Skeletal muscle cell (primary cell): ENCODE results near the gene TBC1D4.

Experiments used
- DNase-seq: peaks from one replicate; pipeline ENCODE4 v3.0.0-alpha.2; 2010; ENCODE audit warnings: low read depth
- H3K4me3 ChIP-seq: 2 replicates; pipeline ENCODE4 v1.5.1; 2011; ENCODE audit warnings: low read depth, mild to moderate bottlenecking, control low read depth, low read length, moderate library complexity

TBC1D4 gene

DNA sequence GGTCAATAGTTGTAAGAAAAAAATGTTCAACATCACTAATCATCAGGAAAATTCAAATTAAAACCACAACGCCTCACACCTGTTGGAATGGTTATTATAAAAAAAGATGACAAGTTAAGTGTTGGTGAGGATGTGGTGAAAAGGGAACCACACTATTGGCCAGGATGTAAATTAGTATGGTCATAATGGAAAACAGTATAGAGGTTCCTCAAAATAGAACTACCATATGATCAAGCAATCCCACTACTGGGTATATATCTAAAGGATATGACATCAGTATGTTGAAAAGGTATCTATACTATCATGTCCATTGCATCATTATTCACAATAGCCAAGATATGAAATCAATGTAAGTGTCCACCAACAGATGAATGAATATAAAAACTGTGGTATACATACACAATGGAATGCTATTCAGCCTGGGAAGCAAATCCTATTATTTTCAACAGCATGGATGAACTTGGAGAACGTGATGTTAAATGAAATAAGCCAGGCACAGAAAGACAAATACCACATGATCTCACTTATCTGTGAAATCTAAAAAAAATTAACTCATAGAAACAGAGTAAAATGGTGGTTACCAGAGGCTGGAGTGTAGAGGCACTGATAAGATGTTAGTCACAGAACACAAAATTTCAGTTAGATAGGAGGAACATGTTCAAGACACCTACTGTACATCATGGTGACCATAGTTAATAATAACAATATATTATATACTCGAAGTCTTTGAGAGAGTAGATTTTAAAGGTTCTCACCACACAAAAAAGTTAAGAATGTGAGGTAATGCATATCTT is 56.6 kb downstream of the TBC1D4 start:
- no peak overlapping the region for H3K4me3 ChIP-seq
- DNase-seq, result no peak

DNA sequence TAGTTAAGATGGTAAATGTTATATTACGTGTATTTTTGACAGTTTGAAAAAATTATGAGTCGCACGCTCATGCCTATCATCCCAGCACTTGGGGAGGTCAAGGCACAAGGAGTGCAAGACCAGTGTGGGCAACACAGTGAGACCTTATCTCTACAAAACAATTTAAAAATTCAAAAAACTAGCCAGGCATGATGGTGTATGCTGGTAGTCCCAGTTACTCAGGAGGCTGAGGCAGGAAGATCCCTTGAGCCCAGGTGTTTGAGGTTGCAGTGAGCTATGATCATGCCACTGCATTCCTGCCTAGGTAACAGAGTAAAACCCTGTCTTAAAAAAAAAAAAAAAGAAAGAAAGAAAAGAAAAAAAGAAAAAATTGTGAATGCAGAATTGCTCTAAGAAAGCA is 58.0 kb downstream of the TBC1D4 start:
- no peak for DNase-seq
- no peak overlapping the region for H3K4me3 ChIP-seq

DNA sequence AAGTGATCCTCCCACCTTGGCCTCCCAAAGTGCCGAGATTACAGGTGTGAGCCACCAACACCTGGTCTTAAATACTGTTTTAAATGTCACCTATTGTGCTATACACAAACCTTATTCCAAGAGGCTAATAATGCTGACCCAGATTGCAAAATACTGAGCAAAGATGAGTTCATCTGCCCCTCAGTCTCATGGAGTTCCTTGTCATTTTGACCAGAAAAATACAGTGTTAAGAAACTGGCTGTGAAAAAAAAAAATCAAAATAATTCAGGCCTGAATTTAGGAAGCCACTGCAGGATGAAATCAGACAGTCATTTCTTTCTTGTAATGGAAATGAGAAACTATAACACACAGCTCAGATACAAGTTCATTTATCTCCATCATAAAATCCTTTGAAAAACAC is 59.9 kb downstream of the TBC1D4 start:
- no peak for DNase-seq
- H3K4me3 ChIP-seq, result no peak overlapping the region

DNA sequence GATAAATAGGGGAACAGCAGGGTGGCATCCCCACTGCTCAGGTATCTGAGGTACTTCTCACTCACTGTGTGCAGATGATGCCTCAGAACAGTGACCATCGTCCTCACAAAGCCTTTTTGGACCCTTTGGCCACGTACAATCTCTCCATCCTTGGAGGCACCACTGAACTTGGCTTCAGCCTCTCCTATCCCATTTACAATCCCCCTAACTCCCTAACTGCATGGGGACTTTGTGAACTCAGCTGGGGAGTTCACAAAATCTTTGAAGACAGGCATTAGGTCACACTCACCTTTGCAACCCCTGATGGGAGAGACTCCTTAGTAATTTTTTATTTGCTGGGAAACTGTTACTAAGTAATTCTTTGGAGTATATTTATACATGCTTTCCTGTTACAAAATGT is 60.8 kb downstream of the TBC1D4 start:
- H3K4me3 ChIP-seq, result no peak overlapping the region
- DNase-seq, result no peak

DNA sequence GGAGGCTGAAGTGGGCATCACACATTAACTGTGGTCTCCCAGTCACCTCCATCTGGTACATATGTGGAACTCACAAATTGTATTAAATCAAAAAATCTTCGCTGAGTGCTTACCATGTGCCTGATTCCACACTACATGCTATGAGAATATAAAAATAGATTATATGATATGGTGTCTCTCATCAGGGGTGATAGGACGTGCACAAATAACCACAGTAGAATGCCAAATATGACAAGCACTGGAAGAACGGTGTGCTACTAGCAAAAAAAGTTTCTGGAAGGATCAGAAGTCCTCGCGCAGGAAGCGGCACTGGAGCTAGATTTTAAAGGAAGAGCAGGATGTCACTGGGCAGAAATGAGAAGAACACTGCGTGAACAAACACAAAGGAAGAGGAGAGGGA is 62.3 kb downstream of the TBC1D4 start:
- H3K4me3 ChIP-seq, result no peak overlapping the region
- no peak for DNase-seq

DNA sequence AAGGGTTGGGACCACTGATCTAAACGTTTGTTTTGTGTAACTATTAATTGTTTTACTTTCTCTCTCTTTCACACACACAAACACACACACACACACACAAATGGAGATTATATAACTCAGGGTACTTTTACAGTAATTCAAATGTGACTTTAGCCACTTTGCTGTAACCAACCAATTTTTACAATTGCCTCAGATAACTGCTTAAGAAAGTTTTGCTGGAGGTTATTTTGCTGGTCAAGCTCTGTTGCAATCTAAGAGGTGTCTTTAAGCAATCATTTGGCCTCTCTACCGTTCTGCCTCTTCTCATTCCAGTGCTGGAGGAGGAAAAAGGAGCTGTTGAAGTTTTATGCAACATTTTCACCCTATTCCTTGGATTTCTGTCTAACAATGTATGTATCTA is 63.0 kb downstream of the TBC1D4 start:
- H3K4me3 ChIP-seq, result no peak overlapping the region
- DNase-seq, result no peak

DNA sequence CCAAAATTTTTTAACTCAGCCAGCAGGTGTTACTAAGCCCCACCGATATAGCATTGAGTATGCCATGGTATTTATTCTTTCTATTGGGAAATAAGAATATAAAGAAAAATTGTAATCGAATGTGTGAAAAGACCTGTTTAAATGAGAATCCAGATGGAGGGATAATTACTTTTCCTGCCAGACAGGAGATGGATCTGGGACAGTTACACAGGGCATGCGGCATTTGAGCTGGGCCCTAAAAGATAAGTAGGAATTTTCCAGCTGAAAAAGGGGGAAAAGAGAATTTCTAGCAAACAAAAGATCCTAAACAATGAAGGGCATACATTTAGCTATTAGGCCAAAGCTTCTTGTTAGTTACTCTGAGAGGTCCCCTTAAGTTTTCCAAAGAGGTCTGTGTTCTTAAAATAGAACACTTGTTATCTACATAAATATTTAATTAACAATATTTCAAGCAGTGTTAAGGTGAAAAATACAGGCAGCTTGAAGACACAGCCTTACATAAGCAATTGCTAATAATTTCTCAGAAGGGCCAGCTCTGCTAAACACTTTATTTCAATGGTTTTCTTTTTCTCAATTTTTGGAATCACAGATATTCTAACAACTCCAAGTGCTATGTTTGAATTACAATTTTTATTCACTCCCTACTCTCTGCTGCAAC is 63.7 kb downstream of the TBC1D4 start:
- no peak for DNase-seq
- no peak overlapping the region for H3K4me3 ChIP-seq

DNA sequence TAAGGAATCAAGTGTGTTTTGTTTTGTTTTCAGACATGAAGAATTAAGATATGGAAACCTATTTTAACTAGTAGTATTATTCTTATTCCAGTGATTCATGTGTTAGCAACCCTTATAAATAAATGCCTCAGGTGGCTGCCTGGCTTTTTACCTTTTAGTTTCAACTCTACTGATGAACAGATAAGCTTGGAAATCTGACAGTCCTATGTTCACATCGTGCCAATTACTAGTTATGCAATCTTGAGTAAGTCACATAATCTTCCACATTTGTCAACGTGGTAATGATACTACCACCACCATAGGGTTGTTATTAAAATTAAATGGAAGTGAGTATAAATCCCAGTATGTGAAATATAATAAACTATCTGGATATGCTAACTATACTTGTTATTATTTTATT is 64.3 kb downstream of the TBC1D4 start:
- H3K4me3 ChIP-seq, result no peak overlapping the region
- DNase-seq, result no peak

DNA sequence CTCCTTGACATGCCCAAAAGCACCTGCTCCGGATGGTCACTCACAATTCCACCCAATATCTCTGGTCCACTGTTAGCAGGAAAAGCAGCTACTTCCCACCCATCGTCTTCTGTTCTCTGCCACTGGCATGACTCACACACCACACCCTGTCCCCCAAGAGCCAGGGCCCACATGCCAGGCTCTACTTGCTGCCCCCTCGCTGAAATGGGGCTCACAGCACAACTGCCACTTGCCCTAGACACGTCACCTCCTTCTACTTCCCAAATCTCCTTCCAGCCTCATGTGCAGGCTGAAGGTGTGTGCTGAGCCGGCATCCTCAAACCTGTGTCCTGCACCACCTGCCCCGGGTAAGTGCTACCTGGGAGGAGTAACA is 65.0 kb downstream of the TBC1D4 start:
- H3K4me3 ChIP-seq, result no peak overlapping the region
- no peak for DNase-seq

DNA sequence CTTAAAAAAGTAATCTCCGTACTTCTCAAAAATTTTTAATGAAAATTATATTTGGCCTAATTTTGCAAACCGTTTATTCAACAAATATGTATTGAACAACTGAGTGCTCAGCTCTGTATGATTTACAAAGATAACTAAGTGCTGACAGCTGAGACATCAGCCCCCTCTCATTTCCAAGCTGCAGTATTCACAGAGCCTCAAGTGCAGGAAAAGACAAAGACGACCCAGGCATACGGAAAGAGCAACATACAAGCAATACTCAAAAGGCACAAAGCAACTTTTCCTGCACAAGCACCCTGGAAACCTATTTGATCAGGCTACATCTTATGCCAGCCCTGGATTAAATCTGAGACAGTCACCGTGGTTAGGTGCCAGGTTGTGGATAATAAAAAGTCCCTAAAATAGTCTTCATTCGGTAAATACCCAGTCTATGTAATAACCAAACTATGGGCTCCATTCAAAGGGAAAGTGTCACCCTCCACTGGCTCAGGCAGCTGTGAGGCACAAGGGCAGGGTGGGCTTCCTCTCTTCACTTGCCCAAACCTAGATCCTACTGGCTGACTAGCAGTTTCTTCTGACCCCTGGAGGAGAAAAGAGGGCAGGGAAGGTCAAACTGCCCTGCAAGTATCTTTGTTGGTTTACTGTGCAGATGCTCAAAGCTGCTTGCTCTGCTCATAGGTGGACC is 65.5 kb downstream of the TBC1D4 start:
- DNase-seq, result no peak
- H3K4me3 ChIP-seq, result no peak overlapping the region

DNA sequence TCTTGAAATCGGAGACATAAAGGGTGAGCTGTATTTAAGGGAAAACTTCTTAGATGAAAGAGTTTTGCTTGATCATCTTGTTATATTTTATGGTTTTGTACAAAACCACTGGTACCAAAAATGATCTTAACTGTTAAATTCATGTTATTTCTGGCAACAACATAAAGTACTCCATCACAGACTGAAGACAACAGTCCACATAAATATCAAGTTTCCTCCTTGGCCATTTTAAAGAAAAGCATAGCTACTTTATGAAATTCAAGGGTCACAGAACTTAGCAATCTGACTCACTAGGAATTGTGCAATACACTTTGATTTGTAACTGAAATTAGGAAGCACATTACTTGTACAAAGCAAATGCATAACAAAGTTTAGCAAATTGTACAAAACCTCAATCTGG is 66.3 kb downstream of the TBC1D4 start:
- DNase-seq, result peak; percentile 85

DNA sequence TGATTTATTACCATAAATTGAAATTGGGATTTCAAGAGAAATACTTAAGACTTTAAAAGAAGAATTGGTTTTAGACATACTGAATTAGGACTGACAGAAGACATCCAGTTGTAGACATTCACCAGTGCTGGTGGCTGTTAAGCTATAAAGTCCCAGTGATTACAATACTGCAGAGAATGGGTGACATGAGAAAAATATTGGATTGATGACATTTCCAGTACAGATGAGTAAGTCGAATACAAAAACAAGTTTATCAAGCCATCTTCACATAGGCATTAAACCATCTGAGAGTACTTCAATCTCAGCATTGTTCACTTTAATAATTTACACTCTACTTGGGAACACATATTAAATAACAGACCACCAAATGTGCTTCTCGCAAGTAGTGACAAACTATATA is 66.8 kb downstream of the TBC1D4 start:
- no peak for DNase-seq

More for the DNA sequence above, 66.3 kb downstream of the TBC1D4 start:
- no peak overlapping the region for H3K4me3 ChIP-seq

DNA sequence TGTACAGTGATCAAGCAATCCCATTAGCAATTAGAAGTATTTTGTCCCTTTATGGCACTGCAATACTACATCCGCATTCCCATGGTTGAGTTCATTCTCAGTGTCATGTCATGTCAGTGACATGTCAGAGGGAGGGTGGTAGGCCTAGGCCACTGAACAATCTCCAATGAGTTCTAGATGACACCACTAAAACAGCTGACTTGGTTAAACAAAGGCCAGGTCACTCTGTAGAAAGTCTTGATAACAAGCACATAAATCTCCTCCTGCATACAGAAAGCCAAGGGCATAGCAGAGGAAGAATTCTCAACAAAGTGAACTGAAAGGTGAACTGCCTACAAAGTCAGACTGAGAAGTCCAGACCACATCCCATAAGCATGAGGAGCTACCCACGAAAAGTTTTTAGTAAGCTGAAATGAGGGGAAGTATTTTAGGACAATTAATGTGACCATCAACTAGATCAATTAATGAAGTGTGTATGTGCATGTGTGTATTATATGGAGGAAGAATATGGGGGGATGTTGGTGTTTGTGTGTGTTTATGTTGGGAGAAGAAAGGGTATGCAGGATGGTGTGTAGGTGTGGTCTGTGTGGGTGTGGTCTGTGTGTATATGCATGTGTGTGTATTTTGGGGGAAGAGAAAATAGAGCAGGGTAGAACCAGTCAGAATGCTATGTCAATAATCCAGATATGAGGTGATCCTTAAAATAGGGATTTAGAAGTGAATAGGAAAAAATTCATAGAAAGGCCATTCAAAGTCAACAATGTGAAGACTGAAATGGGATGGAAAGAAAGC is 67.7 kb downstream of the TBC1D4 start:
- DNase-seq, result no peak
- H3K4me3 ChIP-seq, result no peak overlapping the region

More for the DNA sequence above, 66.8 kb downstream of the TBC1D4 start:
- no peak overlapping the region for H3K4me3 ChIP-seq

DNA sequence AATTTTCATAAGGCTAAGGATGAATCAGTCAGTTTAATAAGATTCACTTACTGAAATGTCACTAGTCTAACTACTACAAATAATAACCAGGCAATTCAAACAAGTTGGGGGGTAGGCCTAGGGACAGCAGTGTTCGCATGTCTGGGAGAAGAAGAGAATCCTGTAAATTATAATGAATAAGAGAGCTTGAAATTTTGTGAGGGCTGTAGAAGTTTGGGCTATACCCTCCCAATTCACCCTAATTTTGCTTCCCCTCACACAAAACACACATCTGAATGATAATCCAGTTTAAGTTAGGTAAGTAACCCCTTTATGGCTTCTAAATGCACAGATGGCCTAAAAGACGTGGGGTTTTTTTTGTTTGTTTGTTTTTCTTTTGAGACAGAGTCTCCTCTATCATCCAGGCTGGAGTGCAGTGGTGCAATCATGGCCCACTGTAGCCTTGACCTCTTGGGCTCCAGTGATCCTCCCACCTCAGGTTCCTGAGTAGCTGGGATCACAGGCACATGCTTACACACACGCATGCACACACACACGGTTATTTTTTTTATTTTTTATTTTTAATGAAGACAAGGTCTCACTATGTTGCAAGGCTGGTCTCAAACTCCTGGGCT is 69.9 kb downstream of the TBC1D4 start:
- no peak overlapping the region for H3K4me3 ChIP-seq
- no peak for DNase-seq

DNA sequence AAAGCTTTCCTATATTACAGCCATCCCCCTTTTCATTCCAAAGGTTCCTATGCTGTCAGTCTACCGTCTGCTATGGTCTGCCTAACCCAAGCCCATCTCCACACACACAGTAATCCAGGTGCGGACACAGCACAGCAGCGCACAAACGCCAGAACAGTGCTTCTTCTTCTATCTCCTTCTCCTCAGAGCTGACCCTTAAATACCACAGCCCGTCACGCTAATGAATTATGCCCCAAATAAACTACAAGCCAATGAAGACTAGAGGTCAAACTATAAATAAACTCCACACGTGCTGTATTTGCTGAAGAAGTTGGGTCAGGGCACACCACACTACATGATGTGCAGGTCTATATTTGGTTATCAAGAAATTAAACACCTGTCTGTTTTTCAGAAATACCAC is 71.8 kb downstream of the TBC1D4 start:
- no peak overlapping the region for H3K4me3 ChIP-seq
- DNase-seq, result no peak

DNA sequence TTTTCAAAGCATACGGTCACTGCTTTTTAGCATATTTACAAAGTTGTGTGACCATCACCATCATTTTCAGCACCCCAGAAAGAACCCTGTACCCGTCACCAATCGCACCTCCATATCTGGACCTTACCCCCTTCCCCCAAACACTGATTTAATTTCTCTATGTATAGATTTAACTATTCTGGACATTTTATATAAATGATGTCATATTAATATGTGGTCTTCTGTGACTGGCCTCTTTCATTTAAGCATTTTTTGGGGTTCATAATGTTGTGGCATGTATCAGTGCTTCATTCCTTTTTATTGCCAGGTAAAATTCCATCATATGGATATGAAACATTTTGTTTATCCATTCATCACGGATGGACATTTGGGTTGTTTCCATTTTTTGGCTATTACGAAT is 74.0 kb downstream of the TBC1D4 start:
- no peak for DNase-seq
- no peak overlapping the region for H3K4me3 ChIP-seq

DNA sequence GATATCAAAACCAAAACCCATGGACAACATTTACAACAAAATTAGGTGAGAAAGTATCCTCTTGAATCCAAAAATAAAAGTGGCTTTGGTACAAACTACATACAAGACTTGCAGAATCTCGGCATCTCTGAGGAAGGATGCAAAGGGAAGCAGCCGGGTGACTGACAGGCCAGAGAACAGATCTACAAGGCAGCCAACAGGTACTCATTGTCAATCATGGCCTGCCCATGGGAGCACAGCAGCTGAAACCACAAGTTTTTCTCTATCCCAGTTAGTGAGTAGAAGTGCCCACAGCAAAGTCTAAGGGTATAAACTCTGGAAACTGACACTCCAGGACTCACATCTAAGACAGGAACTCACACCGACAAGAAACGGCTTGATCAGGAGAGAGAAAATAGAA is 74.5 kb downstream of the TBC1D4 start:
- no peak for DNase-seq
- H3K4me3 ChIP-seq, result no peak overlapping the region

DNA sequence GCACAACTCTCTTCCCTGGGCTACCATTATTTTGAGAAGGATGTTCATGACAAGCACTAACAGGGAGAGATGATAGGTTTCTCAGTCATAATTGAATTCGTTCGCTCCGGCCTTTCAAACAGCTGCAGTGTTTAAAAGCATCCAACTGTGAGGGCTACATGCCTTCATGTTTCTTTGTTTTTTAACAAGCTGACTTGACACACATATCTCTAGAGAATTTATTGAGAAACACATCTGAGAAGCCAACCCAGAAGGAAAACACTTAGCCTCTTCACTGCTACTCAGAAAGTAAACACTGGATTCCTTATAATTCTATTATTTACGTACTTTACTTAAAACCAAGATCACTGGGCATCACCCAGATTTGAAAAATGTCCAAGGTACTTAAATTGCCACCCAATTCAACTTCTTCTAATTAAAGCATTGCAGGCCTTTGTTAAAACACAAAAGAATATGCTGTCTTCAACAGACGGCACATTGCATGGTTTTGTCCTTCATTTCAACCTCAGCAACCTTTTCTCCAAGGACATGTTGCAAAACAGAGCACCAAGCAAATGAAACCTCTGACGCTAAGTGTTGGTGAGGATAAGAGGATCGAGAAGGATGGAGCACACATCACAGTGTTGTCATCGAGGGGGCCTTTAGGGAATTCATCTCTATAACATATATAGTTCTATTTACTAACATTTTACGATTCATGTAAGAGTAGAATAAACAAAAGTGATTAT is 75.8 kb downstream of the TBC1D4 start:
- H3K4me3 ChIP-seq, result no peak overlapping the region
- DNase-seq, result peak; percentile 70

DNA sequence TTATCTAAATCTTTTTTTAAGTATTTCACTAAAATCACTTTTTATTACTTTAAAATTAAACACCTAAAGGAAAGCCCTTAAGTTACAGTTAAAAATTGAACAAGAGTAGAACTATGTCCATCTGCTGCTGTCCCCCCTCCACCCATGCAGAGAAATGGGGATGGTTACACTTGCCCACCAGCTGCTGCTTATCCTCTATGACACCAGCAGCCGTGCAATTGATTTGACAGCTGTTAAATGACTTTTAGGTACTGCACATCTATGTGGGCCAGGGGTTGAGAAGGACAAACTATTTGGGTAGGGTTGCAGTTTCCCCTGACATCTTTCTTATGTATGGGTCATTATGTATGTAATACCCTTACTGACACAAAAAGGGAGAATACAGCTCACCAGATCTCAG is 77.2 kb downstream of the TBC1D4 start:
- H3K4me3 ChIP-seq, result no peak overlapping the region
- no peak for DNase-seq
